ENCODE results near the gene MLLT10.
"Not testable (repeated sequence)": the region's sequence is repeated elsewhere in the genome, so short reads cannot be mapped to it uniquely, and the experiment has no call there.

Gene MLLT10

DNA sequence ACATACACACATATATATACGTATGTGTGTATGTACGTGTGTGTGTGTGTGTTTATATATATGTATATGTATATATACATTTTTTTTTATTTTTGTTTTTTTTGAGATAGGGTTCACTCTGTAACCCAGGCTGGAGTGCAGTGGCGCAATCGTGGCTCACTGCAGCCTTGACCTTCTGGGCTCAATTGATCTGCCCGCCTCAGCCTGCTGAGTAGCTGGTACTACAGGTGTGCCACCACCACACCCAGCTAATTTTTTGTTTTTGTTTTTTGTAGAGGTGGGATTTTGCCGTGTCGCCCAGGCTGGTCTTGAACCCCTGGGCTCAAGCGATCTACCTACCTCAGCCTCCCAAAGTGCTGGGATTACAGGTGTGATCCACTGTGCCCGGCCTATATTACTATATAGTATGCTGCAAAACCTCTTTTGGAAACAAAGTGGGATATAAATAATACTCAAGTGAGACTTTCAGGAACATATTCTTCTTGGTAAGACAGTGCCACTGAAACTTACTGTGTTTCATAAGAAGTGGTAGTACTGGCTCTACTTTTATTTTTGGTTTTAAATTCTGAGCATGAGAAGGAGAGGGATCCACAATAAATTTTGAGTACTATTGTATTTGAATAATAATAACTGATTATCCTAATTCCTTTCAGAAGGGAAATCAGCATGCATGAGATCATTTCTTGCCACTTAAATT, 51.0 kb downstream of the MLLT10 start:
- no peak for DNase-seq (ENCODE audit: low read depth)

DNA sequence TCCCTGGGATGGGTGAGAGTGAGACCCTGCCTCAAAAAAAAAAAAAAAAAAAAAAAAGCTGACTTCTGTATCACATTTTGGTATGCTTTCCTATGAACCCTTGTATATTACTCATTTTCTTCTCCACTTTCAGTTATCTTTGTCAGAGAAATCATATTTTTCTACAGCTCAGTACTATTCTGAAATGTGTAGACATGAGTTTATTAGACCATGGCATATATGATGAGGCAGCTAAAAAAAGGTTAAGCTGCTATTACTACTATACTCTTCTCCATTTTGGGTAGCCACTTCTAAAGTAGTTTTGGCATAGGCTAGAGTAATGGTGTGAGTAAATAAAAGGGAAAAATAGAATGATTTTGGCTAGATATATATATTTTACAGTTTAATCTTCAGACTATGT, 53.4 kb downstream of the MLLT10 start:
- DNase-seq (ENCODE audit: low read depth): no peak

DNA sequence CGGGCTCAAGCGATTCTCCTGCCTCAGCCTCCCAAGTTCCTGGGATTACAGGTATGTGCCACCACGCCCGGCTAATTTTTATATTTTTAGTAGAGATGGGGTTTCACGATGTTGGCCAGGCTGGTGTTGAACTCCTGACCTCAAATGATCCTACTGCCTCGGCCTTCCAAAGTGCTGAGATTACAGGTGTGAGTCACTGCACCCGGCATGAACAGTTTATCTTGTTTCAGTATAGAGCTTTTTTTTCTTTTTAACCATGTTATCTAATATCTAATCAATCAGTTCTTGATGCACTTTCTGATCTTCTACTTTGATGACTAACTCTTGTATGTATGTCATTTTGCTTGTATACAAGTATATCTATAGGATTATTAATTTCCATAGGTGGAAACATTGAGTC, 54.1 kb downstream of the MLLT10 start:
- not testable (repeated sequence) for DNase-seq (ENCODE audit: low read depth)

DNA sequence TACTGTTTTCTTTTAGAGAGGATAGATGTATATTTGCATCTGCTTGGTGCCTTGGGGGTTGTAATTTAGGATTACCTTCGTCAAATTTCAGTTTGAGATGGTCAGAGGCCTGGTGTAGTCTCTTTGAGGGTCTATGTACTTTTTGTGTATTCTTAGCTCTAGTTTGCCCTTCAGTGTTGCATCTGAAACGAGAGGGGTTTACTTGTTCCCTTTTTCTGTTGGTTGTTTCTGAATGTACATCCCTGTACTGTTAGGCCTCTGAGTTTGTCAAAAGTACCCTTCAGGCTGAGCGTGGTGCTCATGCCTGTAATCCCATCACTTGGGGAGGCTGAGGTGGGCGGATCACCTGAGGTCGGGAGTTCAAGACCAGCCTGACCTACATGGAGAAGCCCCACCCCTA, 60.0 kb downstream of the MLLT10 start:
- DNase-seq (ENCODE audit: low read depth): no peak

DNA sequence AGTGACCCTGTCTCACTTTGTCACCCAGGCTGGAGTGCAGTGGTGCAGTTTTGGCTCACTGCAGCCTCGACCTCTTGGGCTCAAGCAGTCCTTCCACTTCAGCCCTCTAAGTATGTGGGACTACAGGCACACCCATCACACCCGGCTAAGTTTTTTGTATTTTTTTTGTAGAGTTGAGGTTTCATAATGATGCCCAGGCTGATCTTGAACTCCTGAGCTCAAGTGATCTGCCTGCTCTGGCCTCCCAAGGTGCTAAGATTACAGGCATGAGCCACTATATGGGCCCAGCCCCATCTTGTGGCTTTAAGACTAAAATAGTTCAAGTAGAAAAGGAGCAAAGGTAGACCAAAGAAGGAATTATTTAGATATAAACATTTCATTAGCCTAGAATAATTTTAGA, 65.5 kb downstream of the MLLT10 start:
- no peak for DNase-seq (ENCODE audit: low read depth)

DNA sequence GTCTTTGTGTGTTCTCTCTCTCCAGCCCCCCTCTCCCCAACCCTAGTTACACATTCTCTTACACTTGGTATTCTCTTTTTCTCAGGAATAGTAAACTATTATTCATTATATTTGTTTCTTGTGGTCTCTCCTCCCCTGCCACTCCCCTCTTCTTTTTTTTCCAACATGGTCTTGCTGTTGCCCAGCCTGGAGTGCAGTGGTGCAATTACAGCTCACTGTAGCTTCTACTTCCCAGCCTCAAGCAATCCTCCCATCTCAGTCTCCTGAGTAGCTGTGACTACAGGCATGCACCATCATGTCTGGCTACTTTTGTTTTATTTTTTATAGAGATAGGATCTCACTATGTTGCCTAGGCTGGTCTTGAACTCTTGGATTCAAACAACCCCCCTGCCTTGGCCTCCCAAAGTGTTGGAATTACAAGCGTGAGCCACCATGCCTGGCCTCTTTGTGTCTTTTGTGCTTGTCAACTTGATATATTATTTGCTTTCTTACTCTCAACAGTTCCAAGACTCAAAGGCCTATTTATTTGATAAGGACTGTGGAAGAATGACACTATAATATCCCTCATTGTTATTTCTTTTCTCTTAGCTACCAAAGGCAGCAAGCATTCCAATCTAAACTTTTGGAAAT, 66.9 kb downstream of the MLLT10 start:
- no peak for DNase-seq (ENCODE audit: low read depth)

DNA sequence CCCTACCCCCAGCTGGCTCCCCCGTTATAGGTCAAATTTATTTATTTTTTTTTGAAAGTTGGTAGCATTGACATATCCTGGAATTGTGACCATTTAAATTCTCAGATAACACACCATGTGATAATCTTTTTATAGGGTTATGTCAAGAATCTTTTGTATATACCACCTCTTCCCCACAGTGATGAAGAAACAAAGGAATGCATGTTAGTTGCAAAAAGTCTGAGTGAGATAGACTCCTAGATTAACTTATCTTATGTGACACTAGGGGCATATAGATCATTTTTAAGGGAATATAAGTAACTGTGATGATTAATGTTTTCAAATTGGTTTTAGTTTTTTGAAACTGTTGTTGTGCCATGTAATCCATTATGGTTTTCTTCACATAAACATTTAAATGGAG, 68.3 kb downstream of the MLLT10 start:
- DNase-seq (ENCODE audit: low read depth): no peak

DNA sequence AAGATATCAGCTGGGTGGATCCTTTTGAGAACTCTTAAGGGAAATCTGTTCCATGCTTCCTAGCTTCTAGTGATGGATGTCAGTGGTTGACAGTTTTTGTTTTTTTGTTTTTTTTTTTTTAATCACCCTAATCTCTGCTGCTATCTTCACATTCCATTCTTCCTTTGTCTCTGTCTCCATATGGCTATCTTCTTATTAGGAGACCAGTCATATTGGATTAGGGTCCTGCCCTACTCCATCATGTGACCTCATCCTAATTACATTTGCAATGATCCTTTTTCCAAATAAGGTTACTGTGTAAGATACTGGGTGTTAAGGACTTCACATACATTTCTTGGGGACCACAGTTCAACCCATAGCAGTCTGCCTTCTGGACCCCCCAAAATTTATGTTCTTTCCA, 69.7 kb downstream of the MLLT10 start:
- DNase-seq (ENCODE audit: low read depth): no peak

DNA sequence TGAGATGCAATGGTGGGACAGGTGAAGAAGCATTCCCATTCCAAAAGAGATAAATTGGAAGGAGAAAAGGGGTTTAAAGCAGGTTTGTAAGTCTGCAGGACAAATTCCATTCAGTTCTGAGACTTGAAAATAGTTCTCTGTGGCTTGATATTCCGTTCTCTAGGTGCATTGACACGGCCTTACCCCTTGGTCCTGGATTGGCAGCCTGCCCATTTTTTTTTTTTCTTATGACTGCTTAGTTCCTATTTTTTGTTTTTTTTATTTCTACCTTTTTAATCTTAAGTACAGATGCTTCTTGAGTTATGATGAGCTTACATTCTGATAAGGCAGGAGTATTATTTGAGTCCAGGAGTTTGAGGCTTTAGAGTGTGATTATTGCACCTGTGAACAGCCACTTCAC, 70.6 kb downstream of the MLLT10 start:
- DNase-seq (ENCODE audit: low read depth): no peak

DNA sequence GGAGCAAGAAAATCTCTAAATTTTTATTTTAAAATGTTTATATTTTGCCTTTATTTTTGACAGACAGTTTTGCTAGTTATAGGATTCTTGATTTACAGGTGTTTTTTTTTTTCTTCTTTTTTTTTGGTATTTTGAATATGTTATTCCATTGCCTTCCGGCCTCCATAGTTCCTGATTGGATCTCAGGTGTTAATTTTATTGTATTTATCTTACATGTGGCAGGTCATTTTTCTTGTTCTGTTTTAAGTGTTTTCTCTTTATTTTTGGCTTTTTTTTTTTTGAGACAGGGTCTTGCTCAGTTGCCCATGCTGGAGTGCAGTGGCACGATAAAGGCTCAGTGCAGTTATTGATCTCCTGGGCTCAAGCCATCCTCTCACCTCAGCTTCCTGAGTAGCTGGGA, 73.9 kb downstream of the MLLT10 start:
- no peak for DNase-seq (ENCODE audit: low read depth)

DNA sequence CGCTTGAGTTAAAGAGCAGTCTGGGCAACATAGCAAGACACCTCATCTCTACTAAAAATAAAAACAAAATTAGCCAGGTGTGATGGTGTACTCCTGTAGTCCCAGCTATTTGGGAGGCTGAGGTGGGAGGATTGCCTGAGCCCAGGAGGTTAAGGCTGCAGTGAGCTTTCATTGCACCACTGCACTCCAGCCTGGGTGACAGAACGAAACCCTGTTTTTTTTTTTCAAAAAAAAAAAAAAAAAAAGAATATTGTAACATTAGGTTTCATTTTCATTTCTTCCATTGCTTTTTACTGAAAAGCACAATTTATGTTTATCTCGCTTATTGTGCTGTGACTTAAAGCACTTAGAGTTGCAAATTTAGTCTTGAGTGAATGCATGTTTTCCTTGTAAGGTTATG, 80.0 kb downstream of the MLLT10 start:
- DNase-seq (ENCODE audit: low read depth): no peak

DNA sequence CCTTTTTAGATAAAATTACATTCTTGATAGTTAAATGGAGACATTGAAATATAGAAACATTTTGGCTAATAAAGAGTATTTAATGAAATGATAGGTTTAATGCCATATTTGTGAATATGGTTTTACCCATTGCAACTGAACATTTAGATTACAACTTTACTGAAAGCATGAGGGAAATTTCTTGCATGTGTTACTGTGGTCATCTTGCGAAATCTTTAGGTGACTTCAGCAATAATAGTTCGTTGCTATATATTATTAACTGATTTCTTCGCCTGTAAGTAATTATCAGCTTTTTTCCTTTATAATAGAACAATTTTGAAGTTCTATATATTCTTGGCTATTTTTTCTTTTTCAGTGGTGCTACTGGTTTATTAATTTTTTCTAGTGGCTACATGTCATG, 83.2 kb downstream of the MLLT10 start:
- DNase-seq (ENCODE audit: low read depth): no peak

DNA sequence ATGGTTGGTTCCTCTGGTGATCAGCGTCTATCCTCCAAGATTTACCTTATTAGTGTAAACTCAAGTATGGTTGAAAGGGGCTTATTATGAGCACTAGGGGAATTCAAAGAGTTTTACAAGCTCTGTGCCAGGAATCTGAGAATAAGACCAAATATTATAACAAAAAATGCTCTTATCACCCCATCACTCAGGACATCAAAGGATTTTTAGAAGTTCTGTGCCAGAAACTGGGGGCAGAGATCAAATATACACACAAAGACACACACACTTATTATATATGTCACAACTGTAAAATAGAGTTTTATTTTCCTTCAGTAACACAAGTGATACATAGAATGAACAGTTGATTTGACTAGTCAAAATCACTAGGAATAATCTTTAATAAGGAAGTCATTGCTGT, 89.3 kb downstream of the MLLT10 start:
- DNase-seq (ENCODE audit: low read depth): no peak

DNA sequence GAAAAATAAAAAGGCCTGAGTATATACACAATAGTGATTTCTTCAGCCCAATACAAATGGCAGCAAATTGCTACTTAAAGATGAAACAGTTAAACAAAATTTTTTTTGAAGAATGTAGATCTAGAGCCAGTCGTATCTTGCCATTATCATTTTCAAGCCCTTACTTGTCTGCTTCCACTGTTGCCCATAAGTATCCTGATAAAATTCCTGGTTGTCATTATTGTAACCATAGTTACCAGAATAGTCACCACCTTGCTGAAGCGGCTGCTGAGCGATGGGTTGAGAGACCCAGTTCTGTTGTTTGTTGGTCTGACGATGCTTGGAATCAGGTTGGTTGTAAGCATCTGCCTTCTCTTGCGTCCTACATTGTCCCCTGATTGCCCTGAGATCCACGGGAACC, 90.4 kb downstream of the MLLT10 start:
- DNase-seq (ENCODE audit: low read depth): not testable (repeated sequence)

DNA sequence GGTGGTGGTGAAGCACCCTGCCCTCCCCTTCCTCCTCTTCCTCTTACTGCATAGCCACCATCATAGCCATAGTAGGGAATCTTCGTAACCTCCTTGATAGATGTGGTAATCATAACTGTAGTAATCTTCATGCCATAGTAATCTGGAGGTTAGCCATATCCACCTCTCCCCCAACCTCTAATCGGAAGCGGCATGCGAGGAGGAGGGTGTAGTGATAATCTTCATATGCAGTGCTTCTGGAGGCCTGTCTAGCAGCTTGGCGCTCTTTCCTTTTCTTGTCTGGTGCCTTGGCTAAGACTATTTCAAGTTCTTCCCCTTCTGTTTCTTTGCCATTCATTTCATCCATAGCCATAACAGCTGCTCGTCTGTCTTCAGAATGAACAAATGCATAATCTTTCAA, 90.9 kb downstream of the MLLT10 start:
- no peak for DNase-seq (ENCODE audit: low read depth)

DNA sequence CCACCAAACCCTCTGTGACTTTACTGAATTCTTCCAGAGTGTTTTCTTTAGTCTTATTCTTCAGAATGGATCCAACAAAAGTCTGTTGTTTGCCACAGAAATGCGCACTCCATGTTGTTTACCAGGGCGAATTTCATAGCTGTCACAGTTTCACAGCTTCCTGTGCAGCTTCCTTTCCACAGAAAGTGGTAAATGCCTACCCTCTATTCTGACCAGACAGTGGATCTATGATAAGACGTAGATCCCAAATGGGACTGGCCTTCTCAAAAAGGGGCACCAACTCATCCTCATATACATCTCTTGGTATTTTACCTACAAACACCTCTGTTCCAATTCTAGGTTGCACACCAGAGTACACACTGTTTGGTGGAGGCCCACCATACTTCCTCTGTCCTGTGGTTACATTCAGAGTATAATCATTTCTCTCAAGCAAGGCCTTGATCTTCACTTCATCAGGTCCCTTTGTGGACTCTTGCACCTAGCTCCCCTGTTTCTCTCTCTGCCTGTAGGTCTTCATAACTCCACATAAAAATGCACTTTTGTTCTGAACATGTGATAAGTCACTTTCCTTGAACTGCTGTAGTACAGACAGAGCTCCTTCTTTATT, 91.7 kb downstream of the MLLT10 start:
- DNase-seq (ENCODE audit: low read depth): no peak

DNA sequence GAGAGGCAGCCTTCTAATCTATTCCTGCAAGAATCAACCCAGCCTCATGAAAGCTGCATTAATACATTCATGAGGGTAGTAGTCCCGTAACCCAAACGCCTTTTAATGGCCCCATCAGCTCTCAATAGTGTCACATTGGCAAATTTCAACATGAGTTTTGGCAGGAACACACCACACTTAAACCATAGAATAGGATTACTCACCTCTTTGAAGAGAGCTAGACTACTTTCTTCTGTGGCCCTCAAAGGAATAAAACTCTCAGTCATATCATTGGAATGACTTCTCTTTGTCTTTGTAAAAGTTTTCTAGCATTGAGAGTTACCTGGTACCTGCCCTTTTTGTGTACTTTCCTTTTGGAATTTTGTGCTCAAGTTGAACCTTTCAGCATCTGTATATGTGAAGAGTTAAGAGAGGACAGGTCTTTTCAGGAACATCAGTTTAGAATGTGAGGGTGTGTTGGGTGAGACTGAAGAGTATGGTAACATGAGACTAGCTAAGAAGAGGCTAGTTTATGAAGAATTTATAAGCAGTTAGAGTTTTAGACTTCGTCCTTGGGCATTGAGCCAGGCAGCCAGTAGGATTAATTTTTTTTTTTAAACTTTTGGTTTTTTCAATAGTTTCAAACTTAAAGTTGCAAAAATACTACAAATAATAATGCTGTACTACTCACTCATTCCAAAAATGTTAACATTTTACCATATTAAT, 92.6 kb downstream of the MLLT10 start:
- no peak for DNase-seq (ENCODE audit: low read depth)

DNA sequence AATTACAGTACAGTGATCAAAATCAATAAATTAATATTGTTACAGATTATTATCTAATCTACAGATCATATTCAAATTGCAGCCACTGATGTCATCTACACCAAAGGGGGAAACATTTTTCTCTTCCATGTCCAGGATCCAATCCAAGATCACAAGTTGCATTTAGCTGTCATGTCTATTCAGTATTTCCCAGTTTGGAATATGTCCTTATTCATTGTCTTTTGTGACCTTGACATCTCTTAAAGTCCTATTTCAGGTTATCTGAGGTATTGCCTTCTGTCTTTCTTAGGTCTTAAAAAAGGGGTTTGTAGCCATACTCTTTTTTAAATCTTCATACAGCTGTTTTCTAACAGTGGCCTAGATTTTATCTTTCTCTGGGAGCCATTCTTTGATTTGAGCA, 93.3 kb downstream of the MLLT10 start:
- DNase-seq (ENCODE audit: low read depth): no peak

DNA sequence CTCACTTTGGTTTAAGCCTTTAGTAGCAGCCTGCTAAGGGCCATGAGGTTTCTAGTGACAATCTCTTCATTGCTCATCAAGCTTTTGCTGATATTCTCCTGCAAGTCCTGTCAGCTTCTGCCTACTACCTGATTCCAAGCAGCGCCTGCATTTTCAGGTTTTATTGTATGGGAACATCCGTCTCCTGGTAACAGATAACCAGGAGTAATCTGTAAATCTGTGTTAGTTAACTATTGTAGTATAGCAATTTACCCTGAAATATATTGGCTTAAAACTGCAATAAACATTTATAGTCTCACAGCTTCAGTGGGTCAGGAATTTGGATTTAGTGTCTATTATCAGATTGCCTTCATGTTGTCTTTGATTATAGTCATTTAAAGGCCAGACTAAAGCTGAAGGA, 94.0 kb downstream of the MLLT10 start:
- no peak for DNase-seq (ENCODE audit: low read depth)

DNA sequence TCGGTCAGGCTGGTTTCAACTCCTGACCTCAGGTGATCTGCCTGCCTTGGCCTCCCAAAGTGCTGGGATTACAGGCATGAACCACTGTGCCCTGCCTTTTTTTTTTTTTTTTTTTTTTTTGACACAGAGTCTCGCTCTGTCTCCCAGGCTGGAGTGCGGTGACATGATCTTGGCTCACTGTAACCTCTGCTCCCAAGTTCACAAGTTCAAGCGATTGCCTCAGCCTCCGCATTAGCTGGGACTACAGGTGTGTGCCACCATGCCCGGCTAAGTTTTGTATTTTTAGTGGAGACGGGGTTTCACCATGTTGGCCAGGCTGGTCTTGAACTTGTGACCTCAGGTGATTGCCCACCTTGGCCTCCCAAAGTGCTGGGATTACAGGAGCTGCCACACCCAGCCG, 94.6 kb downstream of the MLLT10 start:
- DNase-seq (ENCODE audit: low read depth): not testable (repeated sequence)

DNA sequence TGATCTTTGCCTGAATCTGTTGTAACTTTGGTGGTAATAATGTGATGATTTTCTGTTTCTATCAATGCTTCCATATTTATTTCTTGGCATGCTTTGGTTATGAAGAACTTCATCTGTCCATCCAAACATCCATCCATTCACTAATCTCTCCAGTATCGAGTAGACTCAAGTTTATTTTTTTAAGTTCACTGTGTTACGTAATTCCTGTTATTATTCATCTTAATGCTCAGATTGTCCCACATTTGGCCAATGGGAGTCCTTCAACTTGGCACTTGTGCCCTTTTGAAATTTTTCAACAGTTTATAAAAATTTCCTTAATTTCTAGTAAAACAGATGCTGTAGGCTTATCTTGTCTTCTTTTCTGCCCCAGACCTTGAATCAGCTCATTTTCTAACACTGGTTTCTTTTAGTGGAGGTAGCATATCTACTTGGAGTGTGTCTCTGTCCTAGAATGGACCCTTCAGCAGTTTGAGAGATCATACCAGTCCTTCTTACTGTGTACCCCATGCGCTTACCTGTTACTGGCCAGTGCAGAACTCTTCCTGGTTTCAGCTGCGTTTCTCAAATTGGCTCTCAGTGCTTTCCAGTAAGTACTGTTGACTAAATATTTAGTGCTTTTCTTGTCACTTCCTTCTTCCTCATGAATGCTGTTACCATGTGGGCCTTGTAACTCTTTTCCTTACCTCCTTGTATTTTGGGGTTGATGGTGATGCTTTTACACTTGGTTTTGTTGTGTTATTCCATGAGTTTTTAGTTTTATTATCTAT, 100.8 kb downstream of the MLLT10 start:
- DNase-seq (ENCODE audit: low read depth): no peak

DNA sequence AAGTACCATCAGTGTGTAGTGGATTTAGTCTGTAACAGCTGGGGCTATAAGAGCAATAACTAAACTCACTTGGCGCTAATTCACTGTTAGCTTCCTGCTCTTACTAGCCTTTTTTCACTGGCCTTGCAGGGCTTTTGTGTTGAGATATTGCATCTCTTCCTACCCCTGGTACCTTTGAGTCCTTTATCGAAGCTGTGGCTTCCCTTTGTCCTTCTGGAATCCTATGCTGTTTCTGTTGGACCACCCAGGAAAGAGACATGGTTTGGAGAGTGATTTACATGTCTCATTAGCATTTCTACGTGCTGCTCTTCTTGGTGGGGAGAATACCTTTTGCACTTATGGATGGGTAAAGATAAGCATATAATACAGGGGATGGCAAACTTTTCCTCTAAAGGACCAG, 103.8 kb downstream of the MLLT10 start:
- DNase-seq (ENCODE audit: low read depth): no peak
